IPS-18a (cell line): ENCODE data around the gene ZNF423.

ENCODE experiments used
- H3K27ac ChIP-seq: one replicate; pipeline ENCODE4 v1.5.1; 2013; ENCODE audit warnings: low read length
- H3K27me3 ChIP-seq: one replicate; pipeline ENCODE4 v1.6.1; 2013; ENCODE audit warnings: mild to moderate bottlenecking, low read length; ENCODE audit not compliant: control insufficient read depth, insufficient read depth
- H3K36me3 ChIP-seq: one replicate; pipeline ENCODE4 v1.6.1; 2013; ENCODE audit warnings: low read depth, low read length; ENCODE audit not compliant: control insufficient read depth
- H3K4me1 ChIP-seq: one replicate; pipeline ENCODE4 v1.6.1; 2013; ENCODE audit warnings: low read depth, low read length; ENCODE audit not compliant: control insufficient read depth
- H3K4me3 ChIP-seq: one replicate; pipeline ENCODE4 v1.5.1; 2013; ENCODE audit warnings: low read length
- H3K9ac ChIP-seq: one replicate; pipeline ENCODE4 v1.6.1; 2013; ENCODE audit warnings: mild to moderate bottlenecking, low read length, moderate library complexity
- H3K9me3 ChIP-seq: one replicate; pipeline ENCODE4 v1.6.1; 2013; ENCODE audit warnings: low read depth, low read length; ENCODE audit not compliant: control insufficient read depth

ZNF423 gene

GRCh38 chr16:49473131-49473530, 382.8 kb downstream of the ZNF423 start:
- Histone ChIP-seq H3K9ac (no peak overlapping the region), H3K36me3 (no peaks in the 10 kb centered on the region), H3K9me3 (no peaks in the 10 kb centered on the region), H3K4me1 (no peaks in the 10 kb centered on the region), H3K4me3 (no peak overlapping the region), H3K27me3 (no peaks in the 10 kb centered on the region), H3K27ac (no peak overlapping the region)

- Histone ChIP-seq H3K4me1 (no peaks in the 10 kb centered on the region), H3K9me3 (no peaks in the 10 kb centered on the region), H3K27me3 (no peaks in the 10 kb centered on the region), H3K27ac (no peak overlapping the region), H3K36me3 (no peaks in the 10 kb centered on the region), H3K9ac (no peak overlapping the region), H3K4me3 (no peak overlapping the region)
These were observed 383.3 kb downstream of the ZNF423 start for GRCh38 chr16:49472598-49472997.

- Histone ChIP-seq H3K4me3 (no peak overlapping the region), H3K4me1 (no peaks in the 10 kb centered on the region), H3K9ac (no peak overlapping the region), H3K27me3 (peaks cover 11% of the 10 kb centered on the region), H3K27ac (no peak overlapping the region), H3K9me3 (no peaks in the 10 kb centered on the region), H3K36me3 (no peaks in the 10 kb centered on the region)
These were observed 384.7 kb downstream of the ZNF423 start for GRCh38 chr16:49471038-49471727.

- Histone ChIP-seq H3K27me3 (peaks cover 17% of the 10 kb centered on the region), H3K36me3 (no peaks in the 10 kb centered on the region), H3K4me1 (no peaks in the 10 kb centered on the region), H3K9ac (no peak overlapping the region), H3K9me3 (no peaks in the 10 kb centered on the region), H3K4me3 (no peak overlapping the region), H3K27ac (no peak overlapping the region)
These were observed 385.4 kb downstream of the ZNF423 start for GRCh38 chr16:49470513-49470991.

- Histone ChIP-seq H3K9ac (no peak overlapping the region), H3K27me3 (peaks cover 22% of the 10 kb centered on the region), H3K27ac (no peak overlapping the region), H3K9me3 (no peaks in the 10 kb centered on the region), H3K4me1 (no peaks in the 10 kb centered on the region), H3K4me3 (no peak overlapping the region), H3K36me3 (no peaks in the 10 kb centered on the region)
These were observed 385.9 kb downstream of the ZNF423 start for GRCh38 chr16:49469930-49470451.

GRCh38 chr16:49469311-49469670, 386.6 kb downstream of the ZNF423 start:
- Histone ChIP-seq H3K36me3 (no peaks in the 10 kb centered on the region), H3K9ac (no peak overlapping the region), H3K4me1 (no peaks in the 10 kb centered on the region), H3K9me3 (no peaks in the 10 kb centered on the region), H3K27ac (no peak overlapping the region), H3K4me3 (no peak overlapping the region), H3K27me3 (peaks cover 22% of the 10 kb centered on the region)

- peaks cover 22% of the 10 kb centered on the region for H3K27me3 ChIP-seq
- H3K36me3 ChIP-seq = no peaks in the 10 kb centered on the region
- no peak overlapping the region for H3K27ac ChIP-seq
- no peak overlapping the region for H3K9ac ChIP-seq
- H3K9me3 ChIP-seq = no peaks in the 10 kb centered on the region
- no peak overlapping the region for H3K4me3 ChIP-seq
- H3K4me1 ChIP-seq = peaks cover under 1% of the 10 kb centered on the region
These were observed 387.2 kb downstream of the ZNF423 start for GRCh38 chr16:49468611-49469310.

- no peak overlapping the region for H3K27ac ChIP-seq
- H3K4me3 ChIP-seq = no peak overlapping the region
- H3K36me3 ChIP-seq = no peaks in the 10 kb centered on the region
- H3K4me1 ChIP-seq = peaks cover 3% of the 10 kb centered on the region
- H3K27me3 ChIP-seq = peaks cover 22% of the 10 kb centered on the region
- no peak overlapping the region for H3K9ac ChIP-seq
- no peaks in the 10 kb centered on the region for H3K9me3 ChIP-seq
These were observed 388.2 kb downstream of the ZNF423 start for GRCh38 chr16:49467540-49468372.

- Histone ChIP-seq H3K27me3 (peaks cover 22% of the 10 kb centered on the region), H3K4me3 (no peak overlapping the region), H3K9ac (no peak overlapping the region), H3K4me1 (peaks cover 3% of the 10 kb centered on the region), H3K36me3 (no peaks in the 10 kb centered on the region), H3K27ac (no peak overlapping the region), H3K9me3 (no peaks in the 10 kb centered on the region)
These were observed 389.0 kb downstream of the ZNF423 start for GRCh38 chr16:49466881-49467280.

- H3K4me3 ChIP-seq = no peak overlapping the region
- no peak overlapping the region for H3K9ac ChIP-seq
- peaks cover 3% of the 10 kb centered on the region for H3K4me1 ChIP-seq
- no peaks in the 10 kb centered on the region for H3K36me3 ChIP-seq
- no peak overlapping the region for H3K27ac ChIP-seq
- H3K9me3 ChIP-seq = no peaks in the 10 kb centered on the region
- peaks cover 22% of the 10 kb centered on the region for H3K27me3 ChIP-seq
These were observed 389.4 kb downstream of the ZNF423 start for GRCh38 chr16:49466529-49466831.

- no peak overlapping the region for H3K27ac ChIP-seq
- no peak overlapping the region for H3K9ac ChIP-seq
These were observed 390.0 kb downstream of the ZNF423 start for GRCh38 chr16:49465661-49466528.

More at GRCh38 chr16:49465661-49466528, 390.0 kb downstream of the ZNF423 start:
- Histone ChIP-seq H3K4me1 (peaks cover 3% of the 10 kb centered on the region), H3K27me3 (peaks cover 22% of the 10 kb centered on the region), H3K36me3 (no peaks in the 10 kb centered on the region), H3K9me3 (no peaks in the 10 kb centered on the region), H3K4me3 (peak overlapping the region; percentile 62)
